Activated naive CD8-positive, alpha-beta T cell treated with anti-CD3 and anti-CD28 coated beads, Interleukin-2, amount 50 U/mL, for 24 hours (primary cell): ENCODE results near the gene NOP16.

Source experiments
- ATAC-seq: fragments of 150-1000 bp; cut with Tn5 transposase; one replicate; pipeline ENCODE4 v1.10.0; 2021
- DNase-seq: peaks from one replicate; pipeline ENCODE4 v3.0.0; 2021
- H3K27ac Mint-ChIP-seq: one replicate; pipeline ENCODE4 v1.8.0; 2021; ENCODE audit warnings: mild to moderate bottlenecking, mixed read lengths
- H3K27me3 Mint-ChIP-seq: one replicate; pipeline ENCODE4 v1.8.0; 2021; ENCODE audit warnings: mixed read lengths
- H3K36me3 Mint-ChIP-seq: one replicate; pipeline ENCODE4 v1.8.0; 2021; ENCODE audit warnings: low read depth, mixed read lengths
- H3K4me1 Mint-ChIP-seq: one replicate; pipeline ENCODE4 v1.8.0; 2021; ENCODE audit warnings: mixed read lengths
- H3K4me3 Mint-ChIP-seq: one replicate; pipeline ENCODE4 v1.8.0; 2021; ENCODE audit warnings: mild to moderate bottlenecking, moderate library complexity, mixed read lengths
- H3K9me3 Mint-ChIP-seq: one replicate; pipeline ENCODE4 v1.8.0; 2021; ENCODE audit warnings: mixed read lengths

Gene NOP16

DNA sequence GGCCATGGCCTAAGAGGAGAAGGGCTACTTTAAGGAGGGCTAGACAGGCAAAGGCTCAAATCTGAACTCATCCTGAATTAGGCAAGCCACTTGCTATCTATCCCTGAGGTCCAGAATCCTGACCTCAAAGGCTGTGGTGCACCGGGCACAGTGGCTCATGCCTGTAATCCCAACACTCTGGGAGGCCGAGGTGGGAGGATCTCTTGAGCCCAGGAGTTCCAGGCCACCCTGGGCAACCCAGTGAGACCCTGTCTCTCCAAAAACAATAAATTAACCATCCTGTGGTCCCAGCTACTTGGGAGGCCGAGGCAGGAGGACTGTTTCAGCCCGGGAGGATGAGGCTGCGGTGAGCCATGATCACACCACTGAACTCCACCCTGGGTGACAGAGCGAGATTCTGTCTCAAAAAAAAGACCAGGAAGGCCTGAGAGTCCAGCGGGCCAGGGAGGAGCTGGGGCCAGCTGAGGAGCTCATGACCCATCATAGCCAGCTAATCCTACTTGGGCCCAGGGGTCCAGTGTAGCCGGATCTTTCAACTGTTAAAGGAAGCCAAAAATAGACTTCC lies 4.0 kb downstream of the NOP16 start:
- peaks cover 32% of the 10 kb centered on the region for H3K4me1 Mint-ChIP-seq
- DNase-seq (no peak), ATAC-seq (no peak)
- no peaks in the 10 kb centered on the region for H3K9me3 Mint-ChIP-seq
- H3K27me3 Mint-ChIP-seq, result no peaks in the 10 kb centered on the region
- H3K27ac Mint-ChIP-seq, result no peak overlapping the region
- peaks cover 68% of the 10 kb centered on the region for H3K36me3 Mint-ChIP-seq
- H3K4me3 Mint-ChIP-seq, result no peak overlapping the region

DNA sequence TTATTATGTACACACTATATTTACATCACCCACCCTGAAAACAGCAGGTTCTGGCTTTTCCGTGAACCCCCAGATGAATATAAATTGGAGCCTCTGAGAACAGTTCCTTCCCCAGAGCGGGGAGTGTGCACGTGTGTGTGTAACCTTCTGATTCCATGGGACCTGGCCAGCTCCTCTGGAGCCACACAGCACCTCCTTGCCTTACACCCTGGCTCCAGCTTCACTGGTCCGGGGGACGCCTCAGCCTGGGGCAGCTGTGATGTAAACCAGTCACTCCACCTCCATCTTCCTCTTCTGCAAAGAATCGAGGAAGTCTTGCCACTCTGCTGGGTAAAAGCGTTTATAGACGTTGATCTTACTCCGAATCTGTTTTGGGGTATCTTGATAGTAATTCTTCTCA lies 4.4 kb downstream of the NOP16 start:
- Mint-ChIP-seq H3K36me3 (peaks cover 72% of the 10 kb centered on the region), H3K27ac (no peak overlapping the region), H3K4me1 (peaks cover 30% of the 10 kb centered on the region), H3K27me3 (no peaks in the 10 kb centered on the region), H3K9me3 (no peaks in the 10 kb centered on the region), H3K4me3 (no peak overlapping the region)
- no peak for ATAC-seq
- no peak for DNase-seq

DNA sequence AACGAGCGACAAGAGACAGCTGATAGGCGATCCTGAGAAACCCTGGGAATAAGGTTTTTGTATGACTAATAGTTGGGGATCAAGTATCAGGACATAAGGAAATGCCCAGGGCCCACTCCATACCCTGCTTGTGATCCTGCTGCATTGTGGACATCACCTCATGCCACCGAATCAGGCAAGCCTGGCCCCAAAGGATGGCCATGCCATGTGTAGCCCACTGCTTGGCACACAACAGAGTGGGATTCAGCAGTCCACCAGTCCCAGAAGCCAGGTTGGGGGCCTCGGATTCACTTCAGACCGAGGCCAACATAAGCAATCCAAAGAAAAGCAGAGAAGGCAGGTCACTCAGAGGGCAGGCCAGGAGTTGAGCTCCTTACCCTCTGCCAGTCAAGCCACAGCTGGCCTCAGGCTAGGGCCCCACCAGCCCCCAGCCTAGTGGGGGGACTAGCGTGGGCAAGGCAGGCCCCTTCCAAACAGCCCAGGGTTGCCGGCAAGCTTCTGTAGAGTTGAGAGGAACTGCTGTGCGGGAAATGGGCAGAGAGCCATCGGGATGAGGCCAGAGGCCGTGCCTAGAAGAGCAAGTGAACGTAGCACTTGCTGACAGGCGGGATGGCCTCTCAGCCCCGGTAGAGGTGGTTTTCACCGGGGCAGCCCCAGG lies 5.0 kb downstream of the NOP16 start:
- Mint-ChIP-seq H3K4me3 (no peak overlapping the region), H3K36me3 (peaks cover 73% of the 10 kb centered on the region), H3K27me3 (no peaks in the 10 kb centered on the region), H3K9me3 (no peaks in the 10 kb centered on the region), H3K4me1 (peaks cover 30% of the 10 kb centered on the region), H3K27ac (no peak overlapping the region)
- ATAC-seq (no peak), DNase-seq (no peak)

DNA sequence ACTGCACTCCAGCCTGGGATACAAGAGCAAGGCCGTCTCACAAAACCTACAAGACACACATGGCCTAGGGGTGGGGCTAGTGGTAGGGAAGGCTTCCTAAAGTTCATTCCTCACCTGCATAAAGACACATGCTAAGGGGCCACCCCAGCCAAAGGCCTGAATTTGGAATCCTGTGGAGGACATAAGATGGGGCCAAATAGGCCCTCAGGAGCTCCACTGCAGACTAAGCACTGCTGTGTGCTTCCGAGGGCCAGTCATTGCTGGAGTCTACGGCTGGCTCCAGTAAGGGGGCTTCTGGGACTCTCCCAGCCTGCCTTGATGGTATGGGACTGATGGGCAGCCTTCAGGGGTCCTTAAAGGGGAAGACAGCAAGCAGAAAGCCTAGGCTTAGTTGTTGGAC lies 5.7 kb downstream of the NOP16 start:
- H3K4me1 Mint-ChIP-seq, result peaks cover 27% of the 10 kb centered on the region
- DNase-seq (no peak), ATAC-seq (no peak)
- no peak overlapping the region for H3K4me3 Mint-ChIP-seq
- no peak overlapping the region for H3K27ac Mint-ChIP-seq
- H3K27me3 Mint-ChIP-seq, result no peaks in the 10 kb centered on the region
- no peaks in the 10 kb centered on the region for H3K9me3 Mint-ChIP-seq
- peaks cover 67% of the 10 kb centered on the region for H3K36me3 Mint-ChIP-seq

DNA sequence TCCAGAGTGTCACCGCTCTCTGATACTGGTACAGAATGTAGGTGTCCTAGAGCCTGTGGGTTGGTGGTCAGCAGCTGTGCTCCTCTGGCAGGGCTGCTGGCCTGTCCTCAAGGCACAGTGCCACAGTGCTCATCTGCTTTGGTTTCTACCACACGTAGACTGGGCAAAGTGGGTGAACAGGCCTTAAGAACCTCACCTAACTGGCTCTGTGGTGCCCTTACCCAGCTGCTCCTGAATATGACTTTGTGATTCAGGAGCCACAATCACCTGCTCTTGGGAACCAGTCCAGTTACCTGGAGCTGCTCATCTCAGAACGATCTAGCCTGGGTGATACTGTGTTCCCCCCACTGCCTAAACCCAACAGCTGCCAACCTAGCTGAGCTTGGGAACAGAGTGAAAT lies 6.4 kb downstream of the NOP16 start:
- Mint-ChIP-seq H3K36me3 (peaks cover 61% of the 10 kb centered on the region), H3K27me3 (no peaks in the 10 kb centered on the region), H3K4me3 (no peak overlapping the region), H3K9me3 (no peaks in the 10 kb centered on the region), H3K4me1 (peaks cover 21% of the 10 kb centered on the region), H3K27ac (no peak overlapping the region)
- peak; percentile 17 for ATAC-seq
- DNase-seq, result no peak

DNA sequence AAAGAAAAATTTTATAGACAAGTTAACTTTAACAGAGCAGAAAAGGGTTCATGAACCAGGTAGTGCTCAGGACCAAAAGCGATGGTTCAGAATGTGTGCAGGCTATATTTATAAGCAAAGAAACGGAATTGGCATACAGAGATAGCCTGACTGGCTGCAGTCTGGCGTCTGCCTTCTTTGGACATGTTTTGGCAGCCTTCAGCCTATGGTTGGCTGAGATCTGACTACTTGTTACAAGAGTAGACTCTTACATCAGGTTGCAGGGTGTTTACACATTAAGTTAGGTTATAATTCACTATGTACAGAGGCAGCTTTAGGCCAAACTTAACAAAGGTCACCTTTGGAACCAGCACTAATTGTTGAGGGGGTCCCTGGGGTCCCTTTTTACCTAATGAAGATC lies 7.0 kb downstream of the NOP16 start:
- Mint-ChIP-seq H3K9me3 (no peaks in the 10 kb centered on the region), H3K27me3 (no peaks in the 10 kb centered on the region), H3K36me3 (peaks cover 58% of the 10 kb centered on the region), H3K4me3 (no peak overlapping the region), H3K4me1 (peaks cover 15% of the 10 kb centered on the region), H3K27ac (no peak overlapping the region)
- ATAC-seq (no peak), DNase-seq (no peak)

DNA sequence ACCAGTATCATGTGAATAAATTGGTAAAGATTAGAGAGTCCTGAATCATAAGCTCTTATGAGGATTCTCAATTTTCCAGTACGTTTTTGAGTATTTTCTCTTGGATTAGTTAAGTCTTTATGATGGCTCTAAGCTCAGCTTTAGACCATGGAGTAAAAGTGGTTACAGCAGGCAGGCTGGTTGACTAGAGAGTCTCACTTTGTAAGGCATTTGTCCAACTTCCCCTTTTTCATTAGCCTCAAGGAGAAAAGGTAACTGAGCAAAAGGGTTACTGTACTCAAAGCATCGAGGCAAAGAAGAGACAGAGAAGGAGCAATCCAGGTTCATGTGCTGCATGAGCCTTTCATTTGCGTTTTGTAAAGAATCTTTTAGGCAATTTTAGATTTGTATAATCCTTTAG lies 8.5 kb downstream of the NOP16 start:
- H3K27ac Mint-ChIP-seq, result no peak overlapping the region
- ATAC-seq, result no peak
- peaks cover 45% of the 10 kb centered on the region for H3K36me3 Mint-ChIP-seq
- no peak overlapping the region for H3K4me3 Mint-ChIP-seq
- H3K27me3 Mint-ChIP-seq, result no peaks in the 10 kb centered on the region
- H3K9me3 Mint-ChIP-seq, result no peaks in the 10 kb centered on the region
- DNase-seq, result no peak
- no peaks in the 10 kb centered on the region for H3K4me1 Mint-ChIP-seq

DNA sequence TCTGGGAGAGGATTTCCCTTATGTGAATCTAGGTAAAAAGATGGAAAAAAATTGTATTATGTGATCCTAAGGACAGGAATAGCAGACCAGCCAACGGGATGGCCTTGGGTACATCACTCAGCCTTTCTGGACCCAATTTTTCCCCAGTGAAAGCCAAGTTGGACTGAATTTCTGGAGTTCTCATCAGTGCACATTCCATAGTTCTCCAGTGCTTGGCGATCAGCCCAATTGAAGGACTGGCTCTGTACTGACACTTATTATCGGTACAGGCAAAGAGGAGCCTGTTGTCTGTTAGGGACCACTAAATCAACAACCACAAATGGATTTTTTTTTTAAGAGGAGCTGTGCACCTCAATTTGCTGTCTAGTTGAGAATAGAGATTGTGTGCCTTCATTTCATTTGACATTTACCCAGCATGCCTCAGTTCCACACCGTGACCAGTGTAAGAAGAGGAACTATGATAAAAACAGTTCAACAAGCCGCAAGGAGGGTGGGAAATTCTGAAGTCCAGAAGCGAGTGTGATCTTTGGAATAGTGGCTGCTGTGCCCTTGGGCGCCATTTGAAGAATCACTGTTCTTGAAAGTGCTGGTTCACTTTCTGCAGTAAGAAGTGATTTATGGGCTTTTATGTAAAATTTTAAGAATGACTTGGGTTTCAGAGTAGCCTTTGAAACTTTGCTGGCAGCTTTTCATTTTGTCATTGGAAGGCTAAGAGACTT lies 15.1 kb downstream of the NOP16 start:
- Mint-ChIP-seq H3K4me1 (no peaks in the 10 kb centered on the region), H3K4me3 (no peak overlapping the region), H3K27ac (no peak overlapping the region), H3K9me3 (no peaks in the 10 kb centered on the region), H3K27me3 (no peaks in the 10 kb centered on the region), H3K36me3 (peaks cover 11% of the 10 kb centered on the region)
- DNase-seq (no peak), ATAC-seq (no peak)

DNA sequence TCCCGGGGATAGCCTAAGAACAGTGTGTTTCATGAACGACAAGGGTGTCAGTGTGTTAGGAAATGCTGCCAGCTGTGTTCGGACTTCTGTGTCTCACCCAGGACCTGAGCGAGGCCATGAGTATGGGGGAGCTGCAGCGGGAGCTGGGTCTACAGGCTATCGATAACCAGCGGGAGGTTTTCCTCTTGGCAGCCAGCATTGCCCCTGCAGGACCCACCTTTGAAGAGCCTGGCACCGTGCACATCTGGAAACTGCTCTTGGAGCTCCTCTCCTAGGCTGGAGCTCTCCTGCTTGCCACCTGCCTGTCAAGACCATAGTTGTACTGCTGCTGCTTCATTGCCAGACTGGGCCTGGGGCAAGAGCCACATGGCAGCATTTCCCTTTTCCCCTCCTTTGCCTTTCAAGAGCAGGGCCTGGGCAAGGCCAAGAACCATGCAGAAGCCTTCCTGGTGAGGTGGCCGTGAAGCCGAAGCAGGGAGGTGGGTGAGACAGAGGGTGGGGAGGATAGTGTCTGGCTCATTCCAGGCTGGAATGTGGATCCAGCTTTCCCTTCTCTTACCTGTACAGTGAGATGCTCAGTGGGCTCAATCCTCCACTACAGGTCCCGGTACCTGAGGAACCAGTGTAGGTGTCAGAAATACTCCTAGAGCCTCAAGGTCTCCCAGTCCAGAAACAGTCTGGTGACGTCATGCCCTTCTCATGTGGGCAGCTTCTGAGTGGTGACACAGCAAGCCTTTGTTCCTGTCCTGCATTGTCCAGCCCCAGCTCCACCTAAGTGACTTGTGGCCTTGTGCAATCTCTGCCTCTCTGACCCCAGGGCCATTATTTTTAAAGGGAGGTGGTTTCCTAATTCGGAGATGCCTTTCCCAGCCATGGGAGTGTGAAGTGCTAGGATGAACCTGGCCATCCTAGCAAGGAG lies 16.5 kb downstream of the NOP16 start:
- Mint-ChIP-seq H3K27ac (no peak overlapping the region), H3K27me3 (no peaks in the 10 kb centered on the region), H3K4me1 (peaks cover 9% of the 10 kb centered on the region), H3K36me3 (peaks cover 20% of the 10 kb centered on the region), H3K9me3 (no peaks in the 10 kb centered on the region), H3K4me3 (no peak overlapping the region)
- no peak for ATAC-seq
- no peak for DNase-seq

DNA sequence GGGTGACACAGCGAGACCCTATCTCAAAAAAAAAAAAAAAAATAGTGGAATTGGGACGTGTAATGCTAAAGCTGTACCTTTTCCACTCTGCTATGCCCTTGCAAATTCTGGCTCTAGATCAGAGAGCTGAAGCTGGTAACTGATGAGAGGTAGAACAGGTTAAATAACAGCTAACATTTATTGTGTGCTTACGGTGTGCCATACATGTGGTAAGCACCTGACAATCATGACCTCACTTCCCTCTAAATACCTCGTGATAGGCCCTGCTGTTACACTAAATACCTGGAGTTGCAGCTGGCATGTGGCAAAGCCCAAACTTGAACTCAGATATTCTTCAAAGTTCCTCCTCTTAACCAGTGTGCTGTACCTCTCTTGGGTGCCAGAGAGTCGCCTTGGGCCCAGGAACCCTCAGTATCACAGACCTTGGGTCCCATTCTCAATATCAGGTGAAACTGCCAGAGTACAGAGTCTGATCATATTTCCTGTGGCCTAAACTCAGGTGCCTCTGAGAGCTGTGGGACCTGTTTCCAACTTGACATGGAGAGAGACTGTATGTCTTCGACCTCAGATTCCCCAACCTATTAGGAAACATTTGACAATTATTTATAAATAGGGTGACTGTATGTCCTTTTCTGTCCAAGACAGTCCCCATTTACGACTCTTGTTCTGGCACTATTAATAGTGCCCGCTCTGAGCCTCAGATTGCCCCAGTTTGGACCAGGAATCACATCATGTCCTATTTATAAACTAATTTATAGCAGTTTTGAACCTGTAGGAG lies 18.3 kb downstream of the NOP16 start:
- H3K4me3 Mint-ChIP-seq, result no peak overlapping the region
- DNase-seq (no peak), ATAC-seq (no peak)
- H3K27me3 Mint-ChIP-seq, result no peaks in the 10 kb centered on the region
- H3K36me3 Mint-ChIP-seq, result peaks cover 22% of the 10 kb centered on the region
- H3K27ac Mint-ChIP-seq, result no peak overlapping the region
- no peaks in the 10 kb centered on the region for H3K9me3 Mint-ChIP-seq
- H3K4me1 Mint-ChIP-seq, result peaks cover 13% of the 10 kb centered on the region

DNA sequence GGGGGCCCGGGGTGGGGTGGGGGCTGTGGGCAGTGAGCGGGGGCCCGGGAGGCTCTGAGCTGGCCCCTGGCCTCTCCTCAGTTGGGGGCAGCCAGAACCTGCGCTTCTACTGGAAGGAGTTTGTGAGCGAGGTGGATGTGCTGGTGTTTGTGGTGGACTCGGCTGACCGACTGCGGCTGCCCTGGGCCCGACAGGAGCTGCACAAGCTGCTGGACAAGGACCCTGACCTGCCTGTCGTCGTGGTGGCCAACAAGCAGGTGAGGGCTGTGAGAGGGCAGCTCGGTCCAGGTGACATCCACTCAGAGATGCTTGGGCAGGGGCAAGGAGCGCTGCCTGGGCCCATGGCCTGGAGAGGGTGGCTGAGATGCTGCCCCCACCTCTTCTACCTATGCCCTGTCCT lies 19.7 kb downstream of the NOP16 start:
- ATAC-seq, result no peak
- Mint-ChIP-seq H3K4me1 (peaks cover 19% of the 10 kb centered on the region), H3K4me3 (no peak overlapping the region), H3K27me3 (no peaks in the 10 kb centered on the region), H3K36me3 (peaks cover 22% of the 10 kb centered on the region), H3K9me3 (no peaks in the 10 kb centered on the region), H3K27ac (no peak overlapping the region)
- DNase-seq, result no peak

DNA sequence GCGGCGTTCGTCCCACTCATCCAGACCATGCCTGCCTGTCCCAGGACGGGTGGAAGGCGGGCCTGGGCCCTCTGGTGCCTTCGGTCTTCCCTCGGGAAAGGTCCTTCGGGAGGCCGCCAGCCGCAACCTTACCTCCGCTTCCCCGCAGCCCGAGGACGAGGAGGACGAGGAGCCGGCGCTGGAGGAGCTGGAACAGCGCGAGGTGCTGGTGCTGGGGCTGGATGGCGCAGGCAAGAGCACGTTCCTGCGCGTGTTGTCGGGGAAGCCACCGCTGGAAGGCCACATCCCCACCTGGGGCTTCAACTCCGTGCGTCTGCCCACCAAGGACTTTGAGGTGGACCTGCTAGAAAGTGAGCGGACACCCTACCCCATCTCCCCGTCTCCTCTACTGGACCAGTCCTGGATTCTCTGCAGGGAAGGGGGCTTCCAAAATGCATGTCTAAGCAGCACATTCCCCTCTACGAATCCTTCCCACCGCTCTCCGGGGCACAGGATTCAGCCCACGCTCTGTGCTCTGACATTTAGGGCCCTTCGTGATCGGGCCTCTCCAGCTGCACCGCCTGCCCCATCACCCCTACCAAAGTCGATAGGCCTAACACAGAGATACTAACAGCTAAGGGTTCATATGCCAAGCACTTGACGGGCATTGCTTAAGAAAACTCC lies 22.0 kb downstream of the NOP16 start:
- DNase-seq (no peak), ATAC-seq (no peak)
- peak overlapping the region; percentile 70 for H3K4me3 Mint-ChIP-seq
- peak overlapping the region; percentile 68 for H3K27ac Mint-ChIP-seq
- no peaks in the 10 kb centered on the region for H3K9me3 Mint-ChIP-seq
- peaks cover 22% of the 10 kb centered on the region for H3K36me3 Mint-ChIP-seq
- H3K4me1 Mint-ChIP-seq, result peaks cover 31% of the 10 kb centered on the region
- H3K27me3 Mint-ChIP-seq, result no peaks in the 10 kb centered on the region

DNA sequence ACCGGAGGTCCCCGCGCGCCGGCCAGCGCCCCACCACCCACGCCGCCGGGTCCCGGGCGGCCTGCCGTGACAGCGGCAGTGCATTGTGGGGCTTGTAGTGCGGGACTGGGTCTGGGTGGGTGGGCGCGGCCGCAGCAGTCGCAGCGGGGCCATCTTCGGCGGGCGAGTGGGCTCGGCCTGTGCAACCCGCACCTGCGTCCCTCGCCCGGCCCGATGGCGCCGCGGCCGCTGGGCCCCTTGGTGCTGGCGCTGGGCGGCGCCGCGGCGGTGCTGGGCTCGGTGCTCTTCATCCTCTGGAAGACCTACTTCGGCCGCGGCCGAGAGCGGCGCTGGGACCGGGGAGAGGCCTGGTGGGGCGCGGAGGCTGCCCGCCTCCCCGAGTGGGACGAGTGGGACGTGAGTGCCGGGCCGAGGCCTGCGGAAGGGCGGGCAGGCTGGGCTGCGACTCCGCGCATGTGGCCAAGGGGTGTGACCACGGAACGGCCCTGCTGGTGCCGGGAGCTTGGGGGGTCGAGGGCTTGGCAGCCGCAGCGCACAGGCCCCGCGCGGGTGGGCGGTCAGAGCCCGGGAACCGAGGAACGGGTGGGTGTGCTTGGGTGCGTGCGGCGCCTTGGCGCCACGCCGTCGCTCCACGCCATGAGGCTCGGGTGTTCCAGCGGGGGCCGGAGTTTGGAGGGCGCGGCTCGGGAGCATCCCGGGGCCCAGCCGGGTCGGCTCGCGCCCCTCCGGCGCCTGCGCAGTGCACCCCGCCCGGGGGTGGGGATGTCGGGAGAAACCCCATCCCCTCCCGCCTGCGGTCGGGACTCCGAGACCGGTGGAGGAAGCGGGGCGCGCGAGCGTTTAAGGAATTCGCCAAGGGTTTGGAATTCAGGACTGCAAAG lies 22.8 kb downstream of the NOP16 start, which contains the start of gene ARL10:
Gene ARL10, plus strand, starts transcription at position 137 of the 881 bp plus-strand sequence. Its CDS starts 77 bp downstream, at position 214.
- Mint-ChIP-seq H3K27ac (peak within 1 kb of the TSS; percentile 77), H3K9me3 (no peaks in the 10 kb centered on the region), H3K27me3 (no peaks in the 10 kb centered on the region), H3K4me3 (peak within 1 kb of the TSS; percentile 76), H3K36me3 (peaks cover 18% of the 10 kb centered on the region), H3K4me1 (peaks cover 31% of the 10 kb centered on the region)
- peak; percentile 44 for ATAC-seq
- DNase-seq, result peak; percentile 72
